ENCODE results near the gene NCK2. TPM values are rescaled to one million over a fixed set of nuclear protein-coding genes. Genes with fewer than 3 reads are reported as not detected.

NCK2 gene
- total and polyA plus RNA-seq, 10 of the 15 experiments (the other 5 are each of a cell fraction or from before 2014, with no cell fraction given) = 1.2 to 30.9 (median 14.1) TPM

GRCh38 chr2:105721991-105722511 is 22.7 kb upstream of the NCK2 start:
- no peaks in the 10 kb centered on the region for H3K79me2 ChIP-seq (ENCODE audit: control insufficient read depth, insufficient read depth, low read length)
- FAIRE-seq (no peak), DNase-seq (ENCODE audit: low read depth, low spot score) (no peak), ATAC-seq (no peak)
- no peak overlapping the region for H3K9ac ChIP-seq (ENCODE audit: control insufficient read depth, insufficient read depth, low read length)
- ChIA-PET CTCF (no interaction called here), RAD21 (ENCODE audit: unreplicated experiment) (no interaction called here), SMC1A (ENCODE audit: uncharacterized antibody, unreplicated experiment) (interaction anchor here (0.7 kb wide), 1 partner anchor 152 kb away, joined by 3 read pairs; no protein-coding TSS in a partner anchor), POLR2A (no interaction called here)
- H3K9me3 ChIP-seq (replicated peaks; ENCODE audit: control insufficient read depth, insufficient read depth, low read length) = no peaks in the 10 kb centered on the region; the same call in 2 of the 3 replicates
- no peaks in the 10 kb centered on the region for H3K4me1 ChIP-seq (ENCODE audit: control insufficient read depth, insufficient read depth, low read length)
- no peak overlapping the region for H3K4me3 ChIP-seq
- H2AFZ ChIP-seq (ENCODE audit: control insufficient read depth, low read depth, low read length) = no peak overlapping the region
- 45% methylated on average over 8 of the region's 8 CpGs for WGBS (ENCODE audit: insufficient coverage, insufficient replicate concordance, low lambda C conversion rate, missing lambda C conversion rate)
- intact Hi-C loops (cut with micrococcal nuclease; ENCODE audit: unreplicated experiment) = no loop called here
- in situ Hi-C loops (cut with MboI) = no loop called here
- H3K27ac ChIP-seq (ENCODE audit: control insufficient read depth, insufficient read depth) = no peak overlapping the region
- H3K4me2 ChIP-seq (ENCODE audit: control insufficient read depth, insufficient read depth) = no peak overlapping the region
- TF ChIP-seq PRDM15 (CRISPR knock-in tag; IDR thresholded peaks at IDR 0.05) (no peak), POLR2AphosphoS2 (IDR thresholded peaks at IDR 0.05; ENCODE audit: low read depth, low read length) (no peak), GATAD2B (conservative IDR thresholded peaks at IDR 0.05; ENCODE audit: low read depth) (no peak), CBFB (IDR thresholded peaks at IDR 0.05; ENCODE audit: low read depth) (no peak), TBL1XR1 (IDR thresholded peaks at IDR 0.05; ENCODE audit: low read depth, low read length) (no peak)
- TF ChIP-seq, protein P1, sequence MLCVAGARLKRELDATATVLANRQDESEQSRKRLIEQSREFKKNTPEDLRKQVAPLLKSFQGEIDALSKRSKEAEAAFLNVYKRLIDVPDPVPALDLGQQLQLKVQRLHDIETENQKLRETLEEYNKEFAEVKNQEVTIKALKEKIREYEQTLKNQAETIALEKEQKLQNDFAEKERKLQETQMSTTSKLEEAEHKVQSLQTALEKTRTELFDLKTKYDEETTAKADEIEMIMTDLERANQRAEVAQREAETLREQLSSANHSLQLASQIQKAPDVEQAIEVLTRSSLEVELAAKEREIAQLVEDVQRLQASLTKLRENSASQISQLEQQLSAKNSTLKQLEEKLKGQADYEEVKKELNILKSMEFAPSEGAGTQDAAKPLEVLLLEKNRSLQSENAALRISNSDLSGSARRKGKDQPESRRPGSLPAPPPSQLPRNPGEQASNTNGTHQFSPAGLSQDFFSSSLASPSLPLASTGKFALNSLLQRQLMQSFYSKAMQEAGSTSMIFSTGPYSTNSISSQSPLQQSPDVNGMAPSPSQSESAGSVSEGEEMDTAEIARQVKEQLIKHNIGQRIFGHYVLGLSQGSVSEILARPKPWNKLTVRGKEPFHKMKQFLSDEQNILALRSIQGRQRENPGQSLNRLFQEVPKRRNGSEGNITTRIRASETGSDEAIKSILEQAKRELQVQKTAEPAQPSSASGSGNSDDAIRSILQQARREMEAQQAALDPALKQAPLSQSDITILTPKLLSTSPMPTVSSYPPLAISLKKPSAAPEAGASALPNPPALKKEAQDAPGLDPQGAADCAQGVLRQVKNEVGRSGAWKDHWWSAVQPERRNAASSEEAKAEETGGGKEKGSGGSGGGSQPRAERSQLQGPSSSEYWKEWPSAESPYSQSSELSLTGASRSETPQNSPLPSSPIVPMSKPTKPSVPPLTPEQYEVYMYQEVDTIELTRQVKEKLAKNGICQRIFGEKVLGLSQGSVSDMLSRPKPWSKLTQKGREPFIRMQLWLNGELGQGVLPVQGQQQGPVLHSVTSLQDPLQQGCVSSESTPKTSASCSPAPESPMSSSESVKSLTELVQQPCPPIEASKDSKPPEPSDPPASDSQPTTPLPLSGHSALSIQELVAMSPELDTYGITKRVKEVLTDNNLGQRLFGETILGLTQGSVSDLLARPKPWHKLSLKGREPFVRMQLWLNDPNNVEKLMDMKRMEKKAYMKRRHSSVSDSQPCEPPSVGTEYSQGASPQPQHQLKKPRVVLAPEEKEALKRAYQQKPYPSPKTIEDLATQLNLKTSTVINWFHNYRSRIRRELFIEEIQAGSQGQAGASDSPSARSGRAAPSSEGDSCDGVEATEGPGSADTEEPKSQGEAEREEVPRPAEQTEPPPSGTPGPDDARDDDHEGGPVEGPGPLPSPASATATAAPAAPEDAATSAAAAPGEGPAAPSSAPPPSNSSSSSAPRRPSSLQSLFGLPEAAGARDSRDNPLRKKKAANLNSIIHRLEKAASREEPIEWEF (IDR thresholded peaks at IDR 0.05; ENCODE audit: insufficient replicate concordance, low read depth, low read length) = no peak
- no TSS peak for BruUV-seq (replicated peaks)
- H3K27me3 ChIP-seq (replicated peaks in 1 of 2; ENCODE audit: control insufficient read depth in 2 of 2, insufficient read depth in 2 of 2, low read length in 1 of 2) = peaks cover 0 to 2% of the 10 kb centered on the region in 2 experiments; a peak in 3 of 4 replicates
- H4K20me1 ChIP-seq (ENCODE audit: control insufficient read depth, insufficient read depth) = no peaks in the 10 kb centered on the region
- H3K36me3 ChIP-seq (ENCODE audit: control insufficient read depth in 2 of 2, insufficient read depth in 2 of 2, low read length in 1 of 2) = no peaks in the 10 kb centered on the region

Data from GM12878 (cell line).